ENCODE results near the gene ST6GALNAC3.

- TF ChIP-seq CTCF (optimal IDR thresholded peaks at IDR 0.05 in 1 of 3, IDR thresholded peaks at IDR 0.05 in 1 of 3, conservative IDR thresholded peaks at IDR 0.05 in 1 of 3; ENCODE audit: extremely low read depth in 1 of 3, insufficient read depth in 2 of 3, low read length in 3 of 3) (no peak), EZH2 (IDR thresholded peaks at IDR 0.05; ENCODE audit: low read length) (no peak)
Measured at GRCh38 chr1:76254104-76255030, 179.8 kb downstream of the ST6GALNAC3 start.

Measured in keratinocyte (primary cell).